ENCODE data around the gene DNAAF1. TPM values are rescaled to one million over a fixed set of nuclear protein-coding genes. Genes with fewer than 3 reads are reported as not detected.
A peak's percentile ranks its signal among the peaks of the same experiment; 100 is the strongest.
"Not testable (repeated sequence)": the region's sequence is repeated elsewhere in the genome, so short reads cannot be mapped to it uniquely, and the experiment has no call there.

Gene DNAAF1
- total RNA-seq, result 0.62 TPM

DNA sequence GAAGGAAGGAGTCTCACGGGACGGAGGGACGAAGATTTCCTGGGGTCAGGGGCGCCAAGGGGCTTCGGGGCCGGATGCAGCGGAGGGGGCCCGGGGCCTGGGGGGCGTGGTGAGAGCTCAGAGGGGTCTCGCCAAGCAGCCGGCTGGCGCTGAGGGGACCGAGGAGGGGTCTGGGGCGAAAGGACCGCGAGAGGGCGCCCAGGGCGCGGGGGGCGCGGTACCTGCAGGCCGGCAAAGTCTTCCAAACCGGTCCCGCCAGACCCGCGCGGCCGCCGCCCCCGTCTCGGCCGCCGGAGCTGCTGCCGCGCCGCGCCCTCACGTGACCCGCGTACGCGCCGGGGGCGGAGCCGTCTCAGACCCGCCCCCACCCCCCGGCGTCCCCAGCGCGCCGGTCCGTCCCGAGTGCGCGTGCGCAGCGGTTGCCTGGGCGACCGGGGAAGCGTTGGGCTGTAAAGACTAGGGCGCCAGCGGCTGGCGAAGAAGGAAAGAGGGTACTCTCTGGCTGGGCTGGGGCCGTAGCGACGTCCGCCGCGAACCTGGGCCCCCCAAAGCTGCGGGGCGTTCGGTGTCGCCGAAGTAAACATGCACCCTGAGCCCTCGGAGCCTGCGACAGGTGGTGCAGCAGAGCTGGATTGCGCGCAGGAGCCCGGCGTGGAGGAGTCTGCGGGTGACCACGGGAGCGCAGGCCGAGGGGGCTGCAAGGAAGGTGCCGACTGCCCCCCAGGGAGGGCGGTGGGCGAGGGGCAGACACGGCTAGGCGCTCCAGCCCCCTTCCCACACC is at the start of gene DNAAF1, which contains the start of gene HSDL1:
Gene DNAAF1, plus strand, starts transcription at position 450 of the 781 bp plus-strand sequence. Its CDS starts 133 bp downstream, at position 583.
Gene HSDL1, minus strand, starts transcription at position 319 of the 781 bp plus-strand sequence. CDS start 13,856 bp downstream, outside the sequence.
- peak; percentile 85 for DNase-seq

DNA sequence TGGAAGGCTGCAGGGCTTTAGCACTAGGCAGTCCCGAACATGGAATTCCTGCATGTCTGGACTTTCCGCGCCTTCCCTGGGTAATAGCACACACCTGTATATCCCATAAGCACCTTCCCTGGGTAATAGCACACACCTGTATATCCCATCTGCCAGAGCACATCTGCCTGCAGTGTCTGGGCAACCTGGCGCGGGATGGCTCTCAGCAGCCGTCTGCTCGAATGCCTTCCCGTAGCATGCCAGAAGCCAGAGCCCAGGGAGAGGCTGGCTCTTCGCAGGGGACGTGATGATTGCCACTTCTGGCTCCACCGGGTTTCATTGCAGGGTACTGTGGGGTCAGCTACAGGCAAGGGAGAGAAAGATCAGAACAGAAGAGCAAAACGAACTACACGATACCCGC is 49.6 kb upstream of the DNAAF1 start:
- DNase-seq, result no peak

DNA sequence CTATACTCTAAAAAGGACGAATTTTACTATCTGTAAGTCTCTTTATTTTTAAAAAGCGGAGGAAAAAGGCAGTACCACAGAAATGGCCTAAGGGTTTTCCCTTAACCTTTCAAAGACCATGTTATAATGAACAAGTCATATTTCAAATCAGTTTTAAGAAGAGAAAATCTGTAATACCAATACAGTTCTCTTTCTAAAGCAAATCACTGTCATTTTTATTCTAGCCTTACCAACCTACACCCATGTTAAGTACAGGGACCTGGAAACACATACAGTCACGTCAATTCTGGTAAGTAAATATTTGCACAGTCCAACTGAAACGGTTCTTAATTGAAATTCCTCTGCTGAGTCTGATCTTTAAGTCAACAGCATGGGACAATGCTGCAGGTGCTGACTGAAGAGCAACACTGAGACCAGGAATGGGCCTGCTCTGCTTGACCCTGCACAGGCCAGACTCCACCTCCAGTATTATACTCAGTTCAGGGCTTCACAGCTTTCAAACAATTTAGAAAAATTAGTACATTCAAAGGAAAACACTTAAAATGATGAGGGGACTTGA is 48.6 kb upstream of the DNAAF1 start:
- DNase-seq, result no peak

DNA sequence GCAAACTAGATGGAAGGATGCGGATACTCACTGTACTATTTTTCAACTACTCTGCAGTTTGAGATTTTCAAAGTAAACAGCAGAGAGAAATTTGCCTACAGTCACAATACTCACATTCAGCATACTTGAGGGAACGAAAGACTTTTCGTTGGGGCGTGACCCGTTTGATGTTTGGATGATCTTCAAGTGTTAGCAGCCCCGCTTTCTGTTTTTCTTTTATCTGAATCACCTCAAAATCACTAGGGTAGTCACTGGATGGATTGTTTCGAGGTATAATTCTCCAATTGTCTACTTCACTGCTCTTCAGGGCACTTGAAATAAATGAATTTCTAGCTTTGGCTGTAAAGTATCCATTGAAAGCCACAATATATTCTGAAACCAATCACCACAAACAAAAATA is 46.2 kb upstream of the DNAAF1 start:
- DNase-seq, result no peak

DNA sequence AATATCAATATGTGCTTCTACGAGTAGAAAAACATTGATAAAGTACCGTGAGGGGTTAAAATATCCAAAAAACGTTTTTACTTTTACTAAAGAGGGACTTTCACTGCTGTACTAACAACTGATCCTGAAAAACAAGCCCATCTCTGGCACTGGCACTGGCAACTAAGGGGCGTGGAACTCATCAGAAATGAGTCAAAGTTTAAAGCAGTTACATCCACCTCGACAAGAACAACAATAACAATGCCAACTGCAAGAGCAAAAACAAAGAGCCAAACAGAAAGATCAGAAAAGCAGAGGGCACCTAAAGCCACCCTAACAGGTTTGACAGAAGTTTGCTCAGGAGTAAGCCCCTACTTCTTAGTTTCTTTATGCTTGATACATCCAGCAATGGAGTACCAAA is 41.4 kb upstream of the DNAAF1 start:
- DNase-seq, result no peak

DNA sequence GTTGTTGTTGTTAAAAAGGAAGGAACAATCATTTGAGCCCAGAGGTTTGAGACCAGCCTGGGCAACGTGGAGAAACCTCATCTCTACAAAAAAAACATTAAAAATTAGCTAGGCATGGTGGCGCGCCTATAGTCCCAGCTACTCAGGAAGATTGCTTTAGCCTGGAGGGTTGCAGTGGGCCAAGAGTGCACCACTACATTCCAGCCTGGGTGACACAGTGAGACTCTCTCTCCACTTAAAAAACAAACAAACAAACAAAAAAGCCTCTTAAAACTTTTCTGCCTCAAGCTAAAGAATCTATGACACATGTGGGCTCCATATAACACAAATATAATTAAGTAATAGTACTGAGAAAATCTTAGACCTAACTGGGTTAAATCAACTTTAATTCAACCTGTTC is 40.9 kb upstream of the DNAAF1 start:
- no peak for DNase-seq

DNA sequence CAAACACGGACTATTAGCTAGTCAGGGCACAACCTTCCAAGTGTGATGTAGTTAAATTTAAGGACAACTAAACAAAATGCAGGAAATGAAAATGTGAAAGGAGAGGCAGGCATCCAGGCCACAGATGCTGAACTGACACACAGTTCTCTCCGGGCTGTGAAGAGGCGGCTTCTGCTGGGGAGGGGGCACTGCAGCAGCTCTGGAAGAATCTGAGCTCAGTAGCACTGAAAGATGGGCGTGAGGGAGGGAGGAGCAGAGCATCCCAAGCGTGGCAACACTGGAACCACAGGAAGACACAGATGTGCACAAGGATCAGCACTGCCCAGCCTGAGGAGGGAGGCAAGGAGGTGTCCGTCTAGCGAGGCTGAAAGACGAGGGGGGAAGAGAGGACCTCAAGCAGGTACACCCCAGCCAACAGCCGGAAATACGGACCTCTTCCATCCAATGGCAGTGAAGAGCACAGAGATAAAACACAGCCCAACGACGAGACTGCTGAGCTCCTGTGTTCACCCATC is 39.8 kb upstream of the DNAAF1 start:
- no peak for DNase-seq

DNA sequence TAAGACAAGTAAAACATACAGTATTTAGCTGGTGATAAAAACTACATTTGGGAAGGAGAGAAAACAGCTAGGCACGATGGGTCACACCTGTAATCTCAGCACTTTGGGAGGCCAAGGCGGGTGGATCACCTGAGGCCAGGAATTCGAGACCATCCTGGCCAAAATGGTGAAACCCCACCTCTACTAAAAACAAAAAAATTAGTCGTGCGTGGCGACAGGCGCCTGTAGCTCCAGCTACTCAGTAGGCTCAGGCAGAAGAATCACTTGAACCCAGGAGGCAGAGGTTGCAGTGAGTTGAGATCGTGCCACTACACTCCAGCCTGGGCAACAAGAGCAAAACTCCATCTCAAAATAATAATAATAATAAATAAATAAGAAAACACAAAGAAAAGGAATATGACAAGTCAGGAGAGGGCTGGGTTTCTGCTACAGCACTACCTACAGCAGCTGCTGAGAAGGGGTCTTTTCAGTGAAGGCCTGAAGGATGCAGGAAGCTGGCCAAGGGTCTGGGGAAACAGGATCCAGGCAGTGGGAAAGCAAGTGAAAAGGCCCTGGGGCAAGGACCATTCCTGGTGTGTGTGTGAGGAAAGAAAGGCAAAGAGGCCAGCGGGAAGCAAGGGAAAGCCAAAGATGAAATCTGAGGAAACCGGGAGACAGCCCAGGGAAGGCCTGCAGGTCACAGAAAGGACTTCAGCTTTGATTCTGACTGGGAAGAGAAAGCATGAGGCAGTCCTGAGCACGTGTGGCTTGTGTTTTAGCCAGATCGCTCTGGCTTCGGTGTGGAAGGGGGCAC is 39.0 kb upstream of the DNAAF1 start:
- no peak for DNase-seq

DNA sequence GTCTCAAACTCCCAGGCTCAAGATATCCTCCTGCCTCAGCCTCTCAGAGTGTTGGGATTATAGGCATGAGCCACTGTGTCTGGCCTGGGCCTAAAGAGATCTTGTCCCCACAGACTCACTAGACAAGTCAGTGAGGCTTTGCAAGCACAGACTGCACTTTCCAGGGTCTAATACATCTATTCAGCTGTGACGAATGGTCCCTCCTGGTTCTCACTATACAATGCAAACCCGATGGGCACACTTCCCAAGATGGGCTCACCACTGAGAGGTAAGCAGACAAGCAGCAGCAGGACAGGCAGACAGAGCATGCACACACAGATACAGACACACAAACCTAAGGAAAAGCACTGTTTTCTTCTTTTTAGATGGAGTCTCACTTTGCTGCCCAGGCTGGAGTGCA is 37.2 kb upstream of the DNAAF1 start:
- DNase-seq, result no peak

DNA sequence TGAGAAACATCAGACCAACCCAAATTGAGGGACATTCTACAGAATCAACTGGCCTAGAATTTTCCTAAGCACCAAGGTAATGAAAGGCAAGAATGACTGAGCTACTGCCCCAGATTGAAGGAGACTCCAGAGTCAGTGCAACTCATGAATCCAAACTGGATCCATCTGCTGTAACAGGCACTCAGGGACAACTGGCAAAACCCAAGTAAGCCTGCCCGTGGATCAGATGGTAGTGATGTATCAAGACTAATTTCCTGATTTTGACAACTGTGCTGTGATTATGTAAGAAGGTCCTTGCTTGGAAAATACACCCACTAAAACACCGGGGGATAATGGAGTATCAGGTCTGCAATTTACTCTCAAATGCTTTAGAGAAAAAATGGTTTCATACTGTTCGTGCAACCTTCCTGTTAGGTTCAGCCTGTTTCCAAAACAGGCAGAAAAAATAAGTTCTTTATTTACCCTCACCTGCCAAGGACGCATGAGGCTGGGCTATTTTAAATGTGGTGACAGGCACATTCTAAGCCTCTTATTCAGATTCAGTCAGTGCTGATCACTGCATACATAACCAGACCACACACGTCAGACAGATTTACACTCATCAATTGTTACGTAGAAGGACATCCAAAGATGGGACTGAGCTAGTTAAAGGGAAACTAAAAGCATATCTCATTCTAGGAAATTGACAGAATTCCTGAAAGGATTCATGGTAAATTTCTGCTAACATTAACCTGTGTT is 35.3 kb upstream of the DNAAF1 start:
- DNase-seq, result no peak

DNA sequence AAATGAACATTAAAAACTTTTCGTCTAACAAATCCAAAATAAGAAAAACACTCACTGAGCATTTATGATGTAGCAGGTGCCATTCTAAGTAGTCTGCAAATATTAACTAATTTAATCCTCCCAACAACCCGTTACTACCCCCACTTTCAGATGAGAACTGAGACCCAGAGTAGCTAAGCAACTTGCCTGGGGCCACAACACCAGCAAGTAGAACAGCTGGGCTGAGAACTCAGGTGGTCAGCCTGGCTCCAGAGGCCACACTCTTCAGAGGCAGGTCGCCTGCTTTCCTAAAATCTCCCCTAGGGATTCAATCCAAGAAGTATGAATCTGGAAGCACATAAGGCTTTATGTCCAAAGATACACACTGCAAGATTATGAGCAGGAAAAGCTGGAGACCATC is 34.6 kb upstream of the DNAAF1 start:
- DNase-seq, result no peak

DNA sequence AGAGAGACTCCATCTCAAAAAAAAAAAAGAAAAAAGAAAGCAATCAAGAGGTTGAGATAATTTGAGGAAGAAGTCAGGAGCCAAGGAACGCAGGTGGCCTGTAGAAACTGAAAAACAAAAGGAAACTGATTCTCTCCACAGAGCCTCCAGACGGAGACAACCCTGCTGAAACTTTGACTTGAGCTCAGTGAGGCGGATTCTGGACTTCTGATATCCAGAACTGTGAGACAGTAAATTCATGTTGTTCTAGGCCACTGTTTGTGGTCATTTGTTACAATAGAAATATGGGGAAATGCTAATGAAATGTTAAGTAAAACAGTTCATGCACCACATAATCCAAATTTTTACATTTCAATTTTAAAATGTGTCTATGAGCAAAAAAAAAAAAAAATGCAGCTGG is 33.6 kb upstream of the DNAAF1 start:
- DNase-seq, result no peak

DNA sequence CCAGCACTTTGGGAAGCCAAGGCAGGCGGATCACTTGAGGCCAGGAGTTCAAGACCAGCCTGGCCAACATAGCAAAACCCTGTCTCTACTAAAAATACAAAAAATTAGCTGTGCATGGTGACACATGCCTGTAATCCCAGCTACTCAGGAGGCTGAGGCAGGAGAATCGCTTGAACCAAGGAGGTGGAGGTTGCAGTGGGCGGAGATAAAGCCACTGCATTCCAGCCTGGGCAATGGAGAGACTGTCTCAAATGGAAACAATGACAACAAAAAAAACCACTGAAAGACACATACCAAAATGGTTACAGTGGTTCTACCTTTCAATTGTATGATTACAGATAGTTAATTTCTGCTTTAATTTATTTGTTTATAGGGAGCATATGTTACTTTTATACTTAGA is 33.2 kb upstream of the DNAAF1 start:
- not testable (repeated sequence) for DNase-seq

DNA sequence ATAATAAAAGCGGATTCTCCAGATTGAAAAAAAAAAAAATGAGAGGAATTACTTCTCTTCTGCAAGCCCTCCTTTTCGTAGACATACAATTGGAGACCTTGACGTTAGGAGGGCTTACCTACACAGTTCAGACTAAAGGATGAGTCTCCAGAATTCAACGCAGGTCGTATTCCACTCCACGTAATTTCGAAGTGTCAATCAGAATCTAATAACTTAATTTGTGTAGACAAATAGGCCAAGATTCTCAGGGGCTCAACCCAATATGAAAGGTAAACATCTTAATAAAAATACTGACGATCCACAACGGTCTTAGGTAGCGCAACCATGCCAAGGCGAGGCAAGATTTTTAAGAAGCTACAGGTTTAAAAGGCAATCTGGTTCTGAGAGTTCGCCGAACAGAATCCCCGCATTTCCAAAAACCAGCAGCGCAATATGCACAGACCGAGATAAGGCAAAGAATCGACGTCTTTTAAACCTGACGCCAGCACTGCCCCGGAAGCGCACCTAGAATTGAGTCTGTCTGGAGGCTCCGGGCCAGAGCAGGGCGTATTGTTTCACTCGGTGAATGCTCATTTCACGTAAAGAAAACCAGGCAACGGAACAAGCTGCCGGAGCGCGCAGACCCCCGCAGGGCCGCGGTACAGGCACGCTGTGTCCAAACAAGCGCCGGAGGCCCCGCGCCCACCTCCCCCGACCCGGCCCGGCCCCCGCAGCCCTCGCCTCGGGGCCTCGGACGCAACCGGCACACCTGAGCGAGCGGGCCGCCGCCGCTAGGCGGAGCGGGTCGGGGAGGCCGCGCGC is 29.0 kb upstream of the DNAAF1 start:
- DNase-seq, result peak; percentile 66

DNA sequence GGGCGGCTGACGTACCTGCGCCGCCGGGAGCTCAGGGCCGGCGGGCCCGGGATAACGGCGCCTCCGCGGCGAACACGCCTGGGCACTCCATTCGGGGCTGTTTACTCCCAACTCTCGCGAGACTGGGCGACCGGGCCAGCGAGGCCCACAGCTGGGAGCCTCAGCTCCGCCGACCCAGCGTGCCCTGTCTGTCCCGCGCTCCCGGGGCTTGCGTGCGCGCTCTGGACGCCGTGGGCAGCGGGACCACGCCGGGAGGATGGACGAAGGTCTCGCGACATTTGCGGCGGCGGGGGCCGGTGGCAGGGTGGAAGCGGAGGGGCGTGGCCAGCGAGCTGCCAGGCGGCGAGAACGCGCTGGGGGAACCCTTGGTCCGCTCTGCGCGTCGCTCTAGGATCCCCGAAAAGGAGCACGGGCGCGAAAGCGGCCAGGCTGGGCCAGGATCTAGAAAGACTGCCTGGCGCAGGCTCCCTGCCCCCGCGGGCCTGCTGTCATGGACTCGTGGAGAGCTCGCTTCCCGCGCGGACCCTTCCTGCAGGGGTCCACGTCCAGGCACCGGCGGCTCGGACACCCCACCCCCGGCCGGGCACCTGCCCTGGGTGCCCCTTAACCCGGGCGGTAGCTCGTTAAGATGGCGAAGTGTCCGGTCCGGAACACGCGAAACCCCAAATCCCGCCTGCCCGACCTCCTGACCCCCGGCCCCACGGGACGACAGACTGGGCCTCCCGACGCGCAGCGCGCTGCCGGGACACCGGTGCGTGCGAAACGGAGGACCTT is 28.2 kb upstream of the DNAAF1 start, which contains the start of gene MBTPS1:
Gene MBTPS1, minus strand, starts transcription at position 223 of the 774 bp plus-strand sequence. CDS start 15,159 bp downstream, outside the sequence.
- peak; percentile 96 for DNase-seq

DNA sequence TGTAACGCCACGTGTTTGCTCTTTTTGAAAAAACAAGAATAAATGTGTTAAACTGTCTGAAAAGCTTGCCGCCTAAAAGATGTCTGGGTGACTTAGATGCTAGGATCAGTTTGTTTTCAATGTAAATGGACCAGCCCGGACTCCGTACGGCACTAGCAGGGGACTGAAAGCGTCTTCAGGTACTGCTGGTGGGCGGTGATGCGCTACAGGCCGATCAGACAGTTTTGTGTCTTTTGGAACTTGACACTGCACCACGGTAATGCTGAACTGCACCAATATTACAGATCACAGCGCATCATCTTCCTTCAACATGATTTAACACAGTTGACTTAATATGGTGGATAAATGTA is 27.6 kb upstream of the DNAAF1 start:
- DNase-seq, result no peak

DNA sequence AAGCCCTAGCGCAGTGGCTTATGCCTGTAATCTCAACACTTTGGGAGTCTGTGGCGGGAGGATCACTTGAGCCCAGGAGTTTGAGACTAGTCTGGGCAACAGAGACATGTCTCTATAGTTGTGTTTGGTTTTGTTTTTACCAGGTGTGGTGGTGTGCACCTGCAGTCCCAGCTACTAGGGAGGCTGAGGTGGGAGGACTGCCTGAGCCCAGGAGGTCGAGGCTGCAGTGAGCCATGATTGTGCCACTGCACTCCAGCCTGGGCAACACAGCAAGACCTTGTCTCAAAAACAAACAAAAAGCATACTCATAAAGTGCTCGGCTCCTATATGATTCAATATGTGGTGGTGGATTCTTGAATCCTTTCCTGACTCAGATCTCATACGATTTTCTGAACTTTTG is 26.8 kb upstream of the DNAAF1 start:
- DNase-seq, result not testable (repeated sequence)

DNA sequence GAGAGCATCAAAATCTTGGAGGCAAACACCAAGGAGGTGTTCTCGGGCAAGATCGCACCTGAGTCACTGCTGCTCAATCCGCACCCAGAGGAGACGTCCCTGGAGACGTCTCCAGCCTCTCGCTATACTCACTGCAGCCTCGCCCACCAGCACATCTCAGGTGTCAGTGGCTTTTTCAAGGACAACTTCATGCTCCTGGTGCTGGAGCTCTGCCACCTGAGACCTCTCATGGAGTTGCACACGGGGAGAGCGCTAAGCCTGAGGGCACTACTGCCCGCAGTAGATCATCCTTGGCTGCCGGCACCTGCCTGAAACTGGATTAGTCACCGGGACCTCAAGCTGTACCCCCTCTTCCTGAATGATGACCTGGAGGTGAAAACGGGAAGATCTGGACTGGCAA is 25.7 kb upstream of the DNAAF1 start:
- DNase-seq, result no peak

DNA sequence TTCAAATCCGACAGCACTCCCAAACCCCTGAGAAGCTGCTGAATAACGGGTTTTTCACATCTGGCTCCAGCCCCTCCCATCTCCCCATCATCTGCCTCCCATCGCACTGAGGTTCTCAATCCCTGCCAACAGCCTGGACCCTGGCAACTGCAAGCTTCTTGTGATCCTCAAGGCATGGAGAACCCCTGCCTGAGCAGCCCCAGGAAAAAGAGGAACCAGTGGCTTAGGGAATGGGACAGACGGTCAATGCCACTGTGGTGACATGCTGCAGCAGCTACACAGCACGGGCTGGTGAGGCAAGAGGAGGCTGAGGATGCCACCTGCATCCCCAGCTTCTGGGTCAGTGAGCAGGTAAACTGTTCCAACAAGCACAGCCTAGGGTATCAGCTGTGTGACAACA is 25.1 kb upstream of the DNAAF1 start:
- no peak for DNase-seq

DNA sequence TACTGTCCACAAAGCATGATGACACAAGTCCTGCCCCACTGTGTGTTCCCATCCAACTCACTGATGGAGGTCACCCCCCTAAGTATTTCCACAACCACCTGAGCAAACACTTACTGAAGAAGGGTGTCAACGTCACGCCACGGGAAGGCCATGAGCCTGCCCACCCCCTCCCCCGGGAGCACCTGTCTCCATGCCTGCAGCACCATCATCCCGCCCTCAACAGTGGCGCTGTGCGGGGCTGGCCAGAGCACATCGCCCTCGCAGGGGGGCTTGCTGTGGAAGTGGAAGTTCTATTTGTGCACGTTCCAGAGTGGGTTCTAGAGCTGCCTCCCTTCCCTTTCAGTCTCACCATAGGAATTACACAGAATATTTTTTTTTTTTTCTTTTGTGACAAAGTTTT is 24.1 kb upstream of the DNAAF1 start:
- DNase-seq, result no peak

Data from occipital lobe (tissue), 2 donors.